Fibroblast of lung (primary cell): Measurements from ENCODE around the gene RNGTT. TPM values are rescaled to one million over a fixed set of nuclear protein-coding genes. Genes with fewer than 3 reads are reported as not detected.

Experiments used
- DNase-seq, 2 donors: peaks; one replicate each; pipeline versions ENCODE4 v3.0.0 to v3.0.0-alpha.2; 2010; ENCODE audit warnings: low read depth in 2 of 2
- H2AFZ ChIP-seq: 2 replicates; pipeline ENCODE4 v1.5.1; 2012; ENCODE audit warnings: low read length, control low read depth, inconsistent platforms
- H3K27ac ChIP-seq: 2 replicates; pipeline ENCODE4 v1.5.1; 2011; ENCODE audit warnings: low read length, control low read depth; ENCODE audit not compliant: insufficient read depth
- H3K27me3 ChIP-seq: 2 replicates; pipeline ENCODE4 v1.5.1; 2011; ENCODE audit warnings: mild to moderate bottlenecking, low read length; ENCODE audit not compliant: control insufficient read depth, insufficient read depth
- H3K36me3 ChIP-seq: 2 replicates; pipeline ENCODE4 v1.5.1; 2011; ENCODE audit warnings: low read length; ENCODE audit not compliant: control insufficient read depth, insufficient read depth
- H3K4me1 ChIP-seq: 2 replicates; pipeline ENCODE4 v1.5.1; 2011; ENCODE audit warnings: low read length; ENCODE audit not compliant: control insufficient read depth, insufficient read depth; ENCODE audit errors: extremely low read depth
- H3K4me2 ChIP-seq: 2 replicates; pipeline ENCODE4 v1.5.1; 2011; ENCODE audit warnings: low read length, control low read depth; ENCODE audit not compliant: insufficient read depth; ENCODE audit errors: extremely low read depth
- H3K4me3 ChIP-seq, 4 experiments: fragments of 200-600 bp in 1 of 4; sonication (generic) in 1 of 4; replicated peaks in 1 of 4; 2 replicates each; pipeline ENCODE4 v1.5.1; 2011 to 2016; ENCODE audit warnings: low read length in 4 of 4, low read depth in 3 of 4, mild to moderate bottlenecking in 3 of 4, control low read depth in 2 of 4, inconsistent platforms in 1 of 4, mixed read lengths in 1 of 4; ENCODE audit not compliant: insufficient read depth in 1 of 4; ENCODE audit errors: control extremely low read depth in 1 of 4
- H3K79me2 ChIP-seq: 2 replicates; pipeline ENCODE4 v1.5.1; 2012; ENCODE audit warnings: mild to moderate bottlenecking, low read length, inconsistent platforms; ENCODE audit not compliant: control insufficient read depth, insufficient read depth
- H3K9ac ChIP-seq: 2 replicates; pipeline ENCODE4 v1.5.1; 2011; ENCODE audit warnings: mild to moderate bottlenecking, low read length, control low read depth; ENCODE audit not compliant: insufficient read depth
- H3K9me3 ChIP-seq: 2 replicates; pipeline ENCODE4 v1.5.1; 2012; ENCODE audit warnings: low read depth, low read length; ENCODE audit not compliant: control insufficient read depth, insufficient read depth
- H4K20me1 ChIP-seq: 2 replicates; pipeline ENCODE4 v1.5.1; 2011; ENCODE audit warnings: low read length; ENCODE audit not compliant: control insufficient read depth, insufficient read depth; ENCODE audit errors: extremely low read depth
- CTCF ChIP-seq, 2 donors: IDR thresholded peaks in 1 of 2; conservative IDR thresholded peaks in 1 of 2; 1 replicate in 1 of 2; 2 replicates in 1 of 2; pipeline ENCODE4 v1.5.1; 2011 to 2012; ENCODE audit warnings: low read length in 2 of 2, control low read depth in 1 of 2, inconsistent platforms in 1 of 2, low read depth in 1 of 2, mild to moderate bottlenecking in 1 of 2
- EZH2 ChIP-seq: IDR thresholded peaks from 2 replicates; pipeline ENCODE4 v1.5.1; 2012; ENCODE audit warnings: low read length, control low read depth, mild to moderate bottlenecking; ENCODE audit errors: missing control alignments
- polyA plus RNA-seq, 2 donors: library from polyadenylated mRNA; depleted of rRNA in 1 of 2; stranded (reverse) in 1 of 2; unstranded in 1 of 2; fragments of >200 nt; gene quantifications; 2 replicates each; pipeline ENCODE4 v1.2.1, GENCODE V29; 2011 to 2012; ENCODE audit warnings: missing spikeins in 1 of 2
- total RNA-seq: library from RNA; depleted of rRNA; stranded (reverse); fragments of >200 nt; gene quantifications from 2 replicates; pipeline ENCODE4 v1.2.1, GENCODE V29; 2014

The RNGTT gene
- total and polyA plus RNA-seq, 2 donors (not counting 1 experiment from before 2014, with no cell fraction given), result 10.7 to 12.7 TPM

GRCh38 chr6:88825856-88826255 is 137.6 kb downstream of the RNGTT start:
- no peak overlapping the region for H3K27ac ChIP-seq
- H3K4me2 ChIP-seq, result no peak overlapping the region
- H3K4me3 ChIP-seq, result no peak overlapping the region
- no peaks in the 10 kb centered on the region for H4K20me1 ChIP-seq
- no peaks in the 10 kb centered on the region for H3K27me3 ChIP-seq
- H3K9me3 ChIP-seq, result no peaks in the 10 kb centered on the region
- no peaks in the 10 kb centered on the region for H3K36me3 ChIP-seq
- H3K79me2 ChIP-seq, result no peaks in the 10 kb centered on the region
- no peak overlapping the region for H3K9ac ChIP-seq
- H3K4me1 ChIP-seq, result no peaks in the 10 kb centered on the region
- DNase-seq, result no peak
- H2AFZ ChIP-seq, result no peak overlapping the region
- TF ChIP-seq CTCF (conservative IDR thresholded peaks at IDR 0.05 in 1 of 2, IDR thresholded peaks at IDR 0.05 in 1 of 2; ENCODE audit: low read depth in 1 of 2, low read length in 2 of 2), result no peak
- TF ChIP-seq EZH2, result no peak

GRCh38 chr6:88823998-88824397 is 139.4 kb downstream of the RNGTT start:
- no peaks in the 10 kb centered on the region for H4K20me1 ChIP-seq
- TF ChIP-seq EZH2 (no peak), CTCF (conservative IDR thresholded peaks at IDR 0.05 in 1 of 2, IDR thresholded peaks at IDR 0.05 in 1 of 2; ENCODE audit: low read depth in 1 of 2, low read length in 2 of 2) (no peak)
- DNase-seq, result peak; percentile 32 to 69
- no peaks in the 10 kb centered on the region for H3K9me3 ChIP-seq
- H3K4me1 ChIP-seq, result no peaks in the 10 kb centered on the region
- H3K4me2 ChIP-seq, result no peak overlapping the region
- no peak overlapping the region for H2AFZ ChIP-seq
- H3K36me3 ChIP-seq, result no peaks in the 10 kb centered on the region
- no peaks in the 10 kb centered on the region for H3K27me3 ChIP-seq
- H3K27ac ChIP-seq, result no peak overlapping the region
- H3K4me3 ChIP-seq, result no peak overlapping the region
- H3K9ac ChIP-seq, result no peak overlapping the region
- no peaks in the 10 kb centered on the region for H3K79me2 ChIP-seq

GRCh38 chr6:88815491-88815890 is 147.9 kb downstream of the RNGTT start:
- Histone ChIP-seq H3K36me3 (no peaks in the 10 kb centered on the region), H3K4me3 (no peak overlapping the region), H3K27ac (no peak overlapping the region), H3K9me3 (no peaks in the 10 kb centered on the region), H3K9ac (no peak overlapping the region), H3K79me2 (no peaks in the 10 kb centered on the region), H3K4me2 (no peak overlapping the region), H3K4me1 (no peaks in the 10 kb centered on the region), H4K20me1 (no peaks in the 10 kb centered on the region), H3K27me3 (no peaks in the 10 kb centered on the region), H2AFZ (no peak overlapping the region)
- TF ChIP-seq EZH2 (no peak), CTCF (conservative IDR thresholded peaks at IDR 0.05 in 1 of 2, IDR thresholded peaks at IDR 0.05 in 1 of 2; ENCODE audit: low read depth in 1 of 2, low read length in 2 of 2) (no peak)
- DNase-seq, result no peak
